ENCODE results near the gene VRK3.
"Not testable (repeated sequence)": the region's sequence is repeated elsewhere in the genome, so short reads cannot be mapped to it uniquely, and the experiment has no call there.

DNA sequence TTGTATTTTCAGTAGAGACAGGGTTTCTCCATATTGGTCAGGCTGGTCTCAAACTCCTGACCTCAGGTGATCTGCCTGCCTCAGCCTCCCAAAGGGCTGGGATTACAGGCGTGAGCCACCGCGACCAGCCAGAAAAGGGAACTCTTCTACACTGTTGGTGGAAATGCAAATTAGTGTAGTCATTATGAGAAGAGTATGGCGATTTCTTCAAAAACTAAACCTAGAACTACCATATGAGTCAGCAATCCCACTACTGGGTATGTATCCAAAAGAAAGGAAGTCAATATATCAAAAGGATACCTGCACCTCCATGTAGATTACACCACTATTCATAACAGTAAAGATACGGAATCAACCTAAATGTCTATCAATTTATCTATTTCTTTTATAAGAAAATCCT lies 80.6 kb downstream of the VRK3 start:
- TF ChIP-seq TAF1 (IDR thresholded peaks at IDR 0.05; ENCODE audit: borderline replicate concordance, low read depth, low read length); POLR2AphosphoS5 (IDR thresholded peaks at IDR 0.05; ENCODE audit: low read depth, low read length); POLR2A (IDR thresholded peaks at IDR 0.05; ENCODE audit: low read depth, low read length): not testable (repeated sequence)
